Activated T-cell treated with anti-CD3 and anti-CD28 coated beads for 4 hours (primary cell): Measurements from ENCODE around the gene DERL3.

Source experiments
- DNase-seq: peaks from one replicate; pipeline ENCODE4 v3.0.0-alpha.2; 2020

The DERL3 gene

DNA sequence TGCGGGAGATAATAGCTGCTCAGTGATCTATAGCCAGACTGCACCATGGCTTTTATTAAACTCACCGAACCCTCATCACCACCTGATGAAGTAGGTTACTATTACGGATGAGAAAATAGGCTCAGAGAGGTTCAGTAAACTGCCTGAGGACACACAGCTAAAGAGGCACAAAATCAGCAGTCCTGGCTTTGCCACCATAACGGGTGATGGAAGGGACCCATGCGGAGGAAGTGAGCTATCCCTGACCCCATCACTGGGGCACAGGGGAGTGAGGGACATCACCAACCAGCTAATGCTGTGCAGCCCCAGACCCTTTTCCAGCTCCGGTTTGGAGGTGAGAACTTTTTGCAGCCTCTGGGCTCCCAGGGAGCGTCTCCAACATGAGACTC, 7.3 kb upstream of the DERL3 start:
- DNase-seq, result no peak

DNA sequence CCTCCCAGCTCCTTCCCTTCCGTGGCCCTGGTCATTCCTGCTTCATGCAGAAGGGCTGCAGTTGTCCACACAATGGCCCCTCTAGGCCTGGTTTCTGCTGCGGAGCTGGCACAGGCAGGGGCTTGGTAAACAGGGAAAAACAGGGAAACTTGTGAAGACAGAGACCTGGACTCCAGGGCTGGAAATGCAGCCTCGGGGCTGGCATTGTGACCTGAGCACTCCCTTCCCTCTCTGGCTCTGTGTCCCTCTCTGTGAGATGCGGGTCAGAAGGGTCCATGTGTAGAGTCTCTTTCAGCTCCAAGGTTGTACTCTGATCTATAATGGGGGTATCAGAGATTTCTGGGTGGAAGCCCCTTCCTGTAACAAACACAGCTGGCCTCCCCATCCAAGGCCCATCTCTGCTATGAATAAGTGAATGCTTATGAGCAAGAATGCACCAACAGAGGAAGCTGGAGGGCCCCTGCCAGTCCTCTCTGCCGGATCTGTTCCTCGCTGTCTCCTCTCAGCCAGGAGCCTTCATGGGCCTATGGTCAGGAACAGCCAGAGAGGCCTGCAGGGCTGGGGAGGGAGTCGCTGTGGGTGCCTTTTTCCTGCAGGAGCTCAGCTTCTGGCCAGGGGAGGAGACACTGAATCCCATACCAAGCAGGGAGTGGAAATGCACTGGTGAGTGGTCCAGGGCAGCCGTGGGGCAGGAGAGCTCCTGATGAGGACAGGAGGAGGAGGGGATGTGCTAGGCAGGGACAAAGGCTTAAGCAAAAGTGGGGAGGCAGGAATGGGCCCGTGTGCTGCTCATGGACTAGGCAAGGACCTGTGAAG, 6.7 kb upstream of the DERL3 start:
- DNase-seq, result no peak

DNA sequence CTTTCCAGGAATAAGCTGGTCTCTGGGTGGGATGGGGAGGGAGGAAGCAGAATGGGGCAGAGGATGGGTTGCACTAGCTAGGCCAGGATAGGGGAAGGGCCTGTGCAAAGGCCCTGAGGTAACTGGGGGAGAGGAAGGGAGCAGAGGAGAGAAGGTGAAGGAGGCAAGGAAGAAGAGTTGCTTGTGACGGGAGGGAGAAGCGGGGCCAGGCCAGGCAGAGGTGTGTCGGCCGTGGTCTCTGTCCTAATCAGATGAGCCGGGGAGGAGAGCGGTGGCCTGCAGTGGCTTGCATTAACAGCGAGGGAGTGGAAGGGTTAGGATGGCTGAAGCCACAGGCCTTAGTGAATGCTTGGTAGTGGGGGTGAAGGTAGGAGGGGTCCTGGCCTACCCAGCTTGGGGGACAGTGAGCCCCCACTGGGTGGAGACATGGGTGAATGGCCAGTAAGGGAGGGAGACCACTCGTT, 6.0 kb upstream of the DERL3 start:
- no peak for DNase-seq

DNA sequence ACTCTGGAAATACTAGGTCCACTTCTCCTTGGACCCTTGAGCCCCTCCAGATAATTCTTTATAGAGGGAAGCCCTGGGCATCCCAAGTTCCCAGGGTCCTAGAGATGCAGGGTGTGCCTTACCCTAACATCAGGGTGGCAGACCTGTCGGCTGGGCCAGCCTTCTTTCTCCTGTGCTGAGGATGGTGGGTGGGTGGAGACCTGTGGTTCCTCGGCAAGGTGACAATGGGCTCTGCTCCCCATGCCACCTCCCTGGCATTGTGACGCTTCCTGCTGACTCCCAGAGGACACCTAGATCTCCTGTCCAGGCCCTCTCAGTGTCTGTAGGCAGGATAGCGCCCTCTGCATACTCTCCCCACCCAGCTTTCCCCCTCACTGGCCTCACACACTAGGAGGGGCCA, 3.8 kb upstream of the DERL3 start:
- no peak for DNase-seq

DNA sequence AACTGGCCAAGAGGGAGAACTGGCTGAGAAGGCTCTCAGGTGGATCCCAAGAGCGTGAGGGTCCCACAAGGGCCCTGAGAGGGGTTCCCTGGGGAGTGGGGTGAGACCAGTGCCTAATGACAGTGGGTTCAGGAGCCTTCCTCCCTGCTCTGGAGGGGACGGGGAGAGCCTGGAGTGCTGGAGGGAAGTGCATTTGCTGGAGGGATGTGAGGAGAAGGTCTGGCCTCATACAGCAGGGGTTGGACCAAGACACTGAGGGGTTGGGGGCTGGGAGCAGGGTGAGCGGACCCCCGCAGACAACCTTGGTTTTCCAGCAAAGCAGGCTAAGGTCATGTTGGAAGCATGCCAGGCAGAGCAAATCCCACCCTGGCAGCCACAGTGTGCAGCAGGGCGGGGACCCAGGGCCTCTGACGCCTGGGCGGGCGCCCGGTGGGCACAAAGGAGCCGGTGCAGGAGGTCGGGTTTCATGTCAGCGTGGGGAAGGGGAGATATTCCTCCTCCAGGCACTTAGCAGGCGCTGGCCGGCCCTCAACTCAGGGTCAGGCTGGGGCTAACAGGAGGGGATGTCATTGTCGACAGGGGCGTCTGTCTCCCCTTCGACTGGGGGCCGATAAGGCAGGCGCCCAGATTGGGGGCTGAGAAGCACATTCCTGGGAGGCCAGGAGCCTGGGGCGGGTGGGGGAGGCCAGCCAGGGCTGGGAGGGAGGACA, 3.1 kb upstream of the DERL3 start:
- no peak for DNase-seq

DNA sequence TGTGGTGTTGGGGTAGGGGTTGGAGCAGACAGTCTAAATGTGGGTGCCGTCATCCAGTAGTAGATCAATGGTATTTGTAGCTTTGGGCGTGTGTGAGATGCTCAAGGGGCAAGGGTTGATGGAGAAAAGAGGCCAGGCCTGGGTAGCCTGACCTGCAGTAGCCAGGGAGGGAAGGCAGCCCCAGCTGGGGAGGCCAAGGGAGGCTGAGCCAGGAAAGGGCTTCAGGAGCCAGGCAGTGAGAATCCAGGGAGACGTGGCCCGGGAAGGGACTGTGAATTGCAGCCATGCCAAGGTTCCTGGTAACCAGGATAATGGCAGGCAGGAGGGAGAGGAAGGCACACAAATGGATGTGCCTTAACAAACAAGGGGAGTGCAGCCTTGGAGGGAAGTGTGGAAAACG, 2.5 kb upstream of the DERL3 start:
- no peak for DNase-seq

DNA sequence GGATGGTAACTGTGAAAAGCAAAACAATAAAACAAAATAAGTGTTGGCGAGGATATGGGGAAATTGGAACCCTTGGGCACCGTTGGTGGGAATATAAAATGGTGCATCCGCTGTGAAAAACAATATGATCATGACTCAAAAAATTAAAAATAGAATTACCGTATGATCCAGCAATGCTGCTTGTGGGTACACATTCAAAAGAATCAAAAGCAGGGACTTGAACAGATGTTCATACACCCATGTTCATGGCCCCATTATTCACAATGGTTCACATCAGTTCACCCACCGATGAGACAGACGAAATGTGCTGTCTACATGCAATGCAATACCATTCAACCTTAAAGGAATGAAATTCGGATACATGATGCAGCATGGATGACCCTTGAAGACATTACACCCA, 1.2 kb upstream of the DERL3 start:
- DNase-seq, result no peak

DNA sequence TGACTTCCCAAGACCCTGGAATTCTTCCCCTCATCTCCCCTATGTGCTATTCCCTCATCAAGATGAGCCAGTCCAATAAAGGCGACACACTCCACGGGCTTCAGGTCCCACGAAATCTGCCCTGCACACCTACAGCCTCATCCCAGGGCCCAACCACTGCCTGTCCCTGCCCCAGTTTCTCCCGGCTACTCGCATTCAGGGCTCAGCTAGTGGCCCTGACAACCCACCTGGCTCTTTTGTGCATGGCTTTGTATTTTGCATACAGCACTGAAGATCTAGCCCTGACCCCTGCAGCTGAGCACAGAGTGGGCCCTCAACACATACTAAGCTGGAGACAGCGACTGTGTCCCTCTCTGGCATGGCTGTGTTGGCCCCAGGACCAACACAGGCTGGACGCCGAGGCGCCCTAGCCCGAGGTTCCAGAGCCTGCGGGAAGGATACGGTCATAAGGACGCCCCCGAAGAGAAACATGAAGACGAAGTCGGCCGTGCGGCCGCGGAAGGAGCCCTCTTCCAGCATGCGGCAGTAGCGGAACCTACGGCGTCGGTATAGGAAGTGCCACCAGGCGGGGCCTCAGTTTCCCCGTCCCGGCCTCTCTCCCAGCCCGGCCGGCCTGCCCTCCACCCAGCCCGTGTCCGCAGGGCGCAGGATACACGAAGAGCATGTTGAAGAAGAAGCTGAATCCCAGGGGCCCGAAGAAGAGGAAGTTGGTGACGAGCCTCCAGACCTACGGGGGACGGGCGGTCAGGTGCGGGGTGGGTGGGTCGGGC, 710 bp downstream of the DERL3 start:
- no peak for DNase-seq

DNA sequence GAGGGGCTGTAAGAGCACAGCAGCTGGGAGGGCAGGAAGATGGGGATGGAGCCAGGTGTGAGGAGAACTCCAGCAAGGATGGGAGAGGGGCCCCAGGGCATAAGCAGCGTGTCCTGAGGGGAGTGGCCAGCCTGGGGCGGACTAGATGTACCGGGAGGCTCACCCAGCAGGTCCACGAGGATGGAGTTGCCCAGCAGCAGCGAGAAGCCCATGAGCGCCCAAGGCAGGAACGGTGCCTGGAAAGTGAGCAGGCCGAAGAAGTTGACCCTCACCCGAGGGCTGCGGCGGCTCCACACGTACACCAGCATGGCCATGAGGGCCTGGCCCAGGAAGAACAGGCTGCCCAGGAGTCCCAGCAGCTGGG, 1.3 kb downstream of the DERL3 start:
- no peak for DNase-seq

DNA sequence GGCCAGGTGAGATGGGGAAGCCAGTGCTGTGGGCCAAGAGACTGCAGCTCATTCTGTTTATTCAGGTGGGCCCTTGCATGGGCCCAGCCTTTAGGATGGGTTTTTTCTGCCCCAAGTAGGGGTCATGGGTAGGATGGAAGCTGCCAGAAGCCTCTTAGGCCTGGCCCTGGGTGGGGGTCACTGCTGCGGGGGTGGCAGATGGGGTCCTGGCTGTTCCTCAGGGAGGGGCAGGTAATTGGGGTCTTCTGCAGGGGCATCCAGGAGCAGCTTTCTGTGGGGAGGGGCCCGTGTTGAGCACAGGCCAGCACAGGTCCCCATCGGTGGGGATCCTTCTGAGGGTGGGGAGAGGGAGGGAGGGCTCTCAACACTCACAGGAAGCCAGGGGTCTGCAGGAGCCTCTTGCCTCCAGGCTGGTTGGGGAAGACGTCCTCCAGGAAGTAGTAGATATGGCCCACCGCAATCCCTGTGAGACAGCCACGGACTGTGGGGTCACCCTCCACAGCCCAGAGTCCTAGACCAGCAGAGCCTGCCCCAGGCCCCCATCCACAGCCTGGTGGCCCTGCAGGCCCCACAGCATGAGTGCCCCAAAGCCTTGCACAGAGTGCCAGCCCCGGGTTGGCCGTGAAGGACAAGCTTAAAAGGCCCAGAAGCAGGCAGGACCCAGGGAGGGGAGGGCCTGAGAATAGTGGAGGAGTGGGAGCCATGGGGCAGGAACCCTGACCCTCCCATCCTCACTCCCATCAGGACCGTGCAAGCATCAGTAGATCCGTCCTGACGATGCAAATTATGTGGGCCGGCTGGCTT, 1.9 kb downstream of the DERL3 start:
- DNase-seq, result no peak

DNA sequence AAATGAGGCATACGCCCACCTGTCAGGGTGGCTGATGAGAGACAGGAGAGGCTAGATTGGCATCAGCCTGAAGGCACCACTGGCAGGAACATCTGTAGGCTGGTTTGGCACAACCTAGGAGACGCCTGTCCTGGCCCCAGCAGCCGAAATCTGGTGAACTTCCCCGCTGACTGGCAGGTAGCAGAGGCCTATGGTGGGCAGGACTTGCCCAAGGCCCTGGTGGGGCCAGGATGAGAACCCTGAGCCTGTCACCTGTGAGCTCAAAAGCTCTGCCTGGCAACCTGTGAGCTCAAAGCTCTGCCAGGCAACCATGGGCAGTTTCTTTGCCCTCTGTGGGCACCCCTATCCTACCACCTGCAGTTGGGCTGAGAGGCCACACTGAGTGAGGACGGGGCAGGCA, 2.5 kb downstream of the DERL3 start:
- no peak for DNase-seq

DNA sequence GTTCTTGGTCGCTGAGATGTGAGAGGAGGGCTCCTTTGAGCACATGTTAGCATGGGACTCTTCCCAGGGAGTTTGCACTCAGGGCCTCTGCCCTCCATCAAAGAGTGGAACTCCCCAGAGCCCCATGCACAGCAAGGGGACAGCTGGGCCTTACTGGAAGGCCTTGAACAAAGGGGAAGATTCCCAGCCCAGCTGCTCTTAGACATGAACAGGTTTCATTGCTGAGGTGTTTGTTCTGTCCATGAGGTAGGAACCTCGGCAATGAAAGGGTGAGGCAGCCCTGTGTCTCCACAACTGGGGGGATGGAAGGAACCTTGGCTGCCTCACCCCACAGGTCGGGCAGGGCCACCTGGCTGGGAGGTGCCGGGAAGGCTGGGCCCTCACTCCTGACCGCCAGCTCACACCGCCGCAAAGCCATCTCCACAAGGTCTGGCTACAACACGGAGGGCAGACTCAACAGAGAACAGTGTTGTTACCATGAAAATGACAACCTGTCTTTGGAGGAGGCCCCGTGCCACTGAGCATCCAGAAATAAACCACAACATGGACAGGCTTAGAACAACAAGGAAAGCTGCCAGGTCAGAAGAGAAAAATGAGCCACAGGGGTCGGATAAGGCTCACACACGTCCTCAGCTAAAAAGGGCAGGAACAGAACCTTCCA, 3.2 kb downstream of the DERL3 start:
- DNase-seq, result no peak

DNA sequence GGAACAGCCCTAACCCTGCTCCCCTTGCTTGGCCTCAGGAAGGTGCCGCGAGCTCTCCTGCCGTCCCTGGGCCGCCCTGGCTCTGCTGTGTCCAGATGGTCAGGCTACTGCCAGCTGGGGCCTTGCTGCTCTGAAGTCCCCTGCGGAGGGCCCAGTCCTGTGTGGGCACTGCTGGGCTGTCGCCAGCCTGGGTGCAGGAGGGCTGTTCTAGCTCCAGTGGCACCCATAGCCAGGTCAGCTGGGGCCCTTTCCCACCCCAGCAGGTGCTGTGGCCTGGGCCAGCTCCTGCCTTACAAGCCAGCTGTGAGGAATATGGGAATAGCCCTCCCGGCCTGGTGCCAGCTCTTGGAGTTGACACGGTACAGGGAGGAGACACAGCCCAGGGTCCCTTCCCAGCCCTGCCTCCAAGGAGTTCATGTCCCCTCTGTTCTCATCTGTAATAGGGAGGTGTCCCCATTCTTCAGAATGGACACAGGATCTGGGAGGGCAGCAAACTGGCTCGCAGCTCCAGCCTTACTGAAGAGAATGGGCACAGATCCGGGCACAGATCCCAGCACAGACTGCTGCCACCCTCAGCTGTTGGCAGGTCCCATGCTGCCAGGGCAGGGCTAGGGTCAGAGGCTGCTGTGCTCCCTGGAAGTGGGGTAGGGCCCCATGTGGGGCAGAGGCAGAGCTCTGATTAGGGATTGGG, 3.9 kb downstream of the DERL3 start:
- DNase-seq, result no peak

DNA sequence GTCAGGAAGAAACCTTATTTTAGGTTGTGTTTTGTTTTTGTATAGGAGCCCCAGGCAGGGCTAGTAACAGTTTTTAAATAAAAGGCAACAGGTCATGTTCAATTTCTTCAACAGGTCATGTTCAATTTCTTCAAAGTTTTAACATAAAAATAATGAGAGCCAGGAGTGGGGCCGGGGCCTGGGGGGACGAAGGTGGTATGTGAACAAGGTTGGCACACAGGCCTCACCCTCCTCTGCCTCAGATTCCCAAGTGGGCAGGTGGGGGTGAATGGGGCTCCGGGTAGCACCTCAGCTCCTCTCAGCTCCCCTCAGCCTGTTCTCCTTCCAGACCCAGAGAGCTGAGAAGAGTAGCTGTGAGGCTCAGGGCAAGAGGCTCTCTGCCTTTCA, 4.4 kb downstream of the DERL3 start:
- DNase-seq, result no peak

DNA sequence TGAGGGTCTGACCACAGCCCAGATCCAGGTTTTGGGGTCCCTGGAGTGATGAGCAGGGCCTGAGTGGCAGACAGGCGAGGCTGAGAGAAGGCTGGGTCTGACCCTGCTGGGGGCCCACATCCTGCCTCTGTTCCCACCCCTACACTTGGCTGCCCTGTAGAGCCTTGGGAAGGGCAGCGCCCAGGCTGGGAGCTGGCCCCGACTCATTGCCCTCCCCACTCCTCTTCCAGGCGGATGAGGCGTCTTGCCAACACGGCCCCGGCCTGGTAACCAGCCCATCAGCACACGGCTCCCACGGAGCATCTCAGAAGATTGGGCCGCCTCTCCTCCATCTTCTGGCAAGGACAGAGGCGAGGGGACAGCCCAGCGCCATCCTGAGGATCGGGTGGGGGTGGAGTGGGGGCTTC, 4.9 kb downstream of the DERL3 start:
- no peak for DNase-seq

DNA sequence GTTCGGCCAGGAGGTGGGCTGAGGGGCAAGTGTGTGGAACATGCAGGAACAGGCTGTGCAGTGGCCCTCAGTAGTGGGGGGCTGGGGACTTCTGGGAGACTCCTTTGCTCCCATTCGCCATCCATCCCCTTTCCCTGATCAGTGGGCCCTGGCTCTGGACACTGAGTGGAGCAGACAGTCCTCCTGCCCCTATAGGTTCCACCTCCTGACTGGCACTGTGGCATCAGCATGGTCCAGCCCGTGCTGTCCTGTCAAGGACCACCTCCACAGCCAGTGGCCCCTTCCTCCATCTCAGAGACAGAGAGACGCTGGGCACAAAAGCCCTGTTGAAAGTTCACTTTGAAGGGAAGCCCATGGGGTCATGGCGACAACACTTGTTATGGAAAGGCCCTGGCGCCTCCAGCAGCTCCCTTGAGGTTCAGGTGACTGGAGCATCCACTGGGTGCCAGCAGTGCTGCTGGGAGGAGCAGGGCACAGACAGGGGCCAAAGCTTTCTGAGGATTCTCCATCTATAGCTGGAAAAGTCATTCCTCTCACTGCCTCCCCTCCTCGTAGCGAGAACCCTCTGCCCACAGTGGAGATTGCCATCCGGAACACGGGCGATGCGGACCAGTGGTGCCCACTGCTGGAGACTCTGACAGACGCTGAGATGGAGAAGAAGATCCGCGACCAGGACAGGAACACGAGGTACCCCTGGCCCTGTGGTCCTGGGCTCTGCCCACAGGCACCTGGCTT, 5.6 kb downstream of the DERL3 start:
- no peak for DNase-seq

DNA sequence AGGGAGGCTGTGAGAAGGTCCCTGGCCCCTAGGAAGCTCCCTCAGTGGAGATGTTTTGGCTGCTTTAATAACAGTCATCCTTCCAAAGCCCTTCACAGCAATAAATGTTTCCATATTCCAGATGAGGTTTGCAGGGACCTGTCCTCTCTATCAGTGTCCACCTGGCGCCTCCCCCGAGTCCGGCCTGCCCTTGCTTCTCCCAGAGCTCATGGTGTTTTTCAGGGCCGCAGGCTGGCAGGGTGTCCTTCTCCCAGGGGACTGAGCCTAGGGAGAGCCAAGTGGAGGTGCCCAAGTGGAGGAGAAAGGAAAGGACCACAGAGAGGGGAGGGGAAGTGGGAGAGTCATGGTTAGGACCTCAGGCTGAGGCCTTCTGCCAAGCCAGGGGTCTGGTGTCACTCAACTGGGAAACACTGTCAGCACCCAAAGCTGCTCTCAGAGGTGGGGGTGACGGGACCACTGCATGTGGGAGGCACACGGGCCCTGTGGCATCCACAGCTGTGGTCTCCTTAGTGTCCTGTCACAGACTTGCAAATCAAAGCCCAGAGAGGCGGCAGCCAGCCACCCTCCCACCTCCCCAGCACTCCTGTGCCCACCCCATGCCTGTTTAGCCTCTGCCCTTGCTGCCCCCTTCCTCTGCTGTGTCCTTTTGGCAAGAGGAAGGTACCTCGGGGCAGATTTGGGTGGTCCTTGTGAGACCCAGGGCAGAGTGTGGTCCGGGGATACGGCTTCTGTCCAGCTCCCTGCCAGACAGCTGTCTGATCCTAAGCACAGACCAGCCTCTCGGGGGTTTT, 6.4 kb downstream of the DERL3 start:
- DNase-seq, result no peak

DNA sequence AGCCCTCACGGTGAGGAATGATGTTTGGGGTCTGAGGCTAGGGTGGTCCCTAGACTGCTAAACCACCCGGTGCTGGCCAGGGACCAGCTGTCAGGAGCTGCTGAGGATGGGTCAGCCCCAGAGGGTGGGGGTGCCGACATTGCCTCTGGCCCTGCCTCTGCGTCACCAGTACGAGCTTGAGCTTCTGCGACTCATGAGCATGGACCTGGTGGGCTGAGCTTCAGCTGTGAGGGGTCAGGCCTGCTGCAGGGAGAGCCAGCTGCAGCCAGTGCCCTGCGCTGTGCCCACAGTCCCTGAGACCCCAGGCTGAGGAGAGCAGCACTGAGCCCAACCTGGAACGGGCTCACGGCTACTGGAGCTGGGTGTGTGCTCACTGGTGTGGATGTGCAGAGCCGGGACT, 7.0 kb downstream of the DERL3 start:
- no peak for DNase-seq

DNA sequence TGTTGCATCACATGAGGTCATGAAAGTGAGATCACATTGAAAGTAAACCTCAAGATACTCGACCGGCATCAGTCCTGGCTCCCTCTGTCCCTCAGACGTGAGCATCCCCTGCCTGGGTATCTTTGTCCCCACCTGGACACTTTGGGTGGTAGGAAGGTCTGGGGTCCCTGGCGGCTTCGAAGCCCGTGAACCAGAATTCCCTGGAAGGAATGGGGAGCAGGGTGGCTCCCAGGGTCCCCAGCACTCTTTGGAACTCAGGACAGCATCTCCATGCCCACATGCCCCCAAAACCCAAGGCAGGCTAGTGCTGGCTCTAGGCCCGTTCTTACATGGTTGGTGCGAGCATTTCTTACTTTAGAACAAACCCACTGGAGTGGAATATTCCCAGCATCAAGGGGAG, 7.5 kb downstream of the DERL3 start:
- no peak for DNase-seq

DNA sequence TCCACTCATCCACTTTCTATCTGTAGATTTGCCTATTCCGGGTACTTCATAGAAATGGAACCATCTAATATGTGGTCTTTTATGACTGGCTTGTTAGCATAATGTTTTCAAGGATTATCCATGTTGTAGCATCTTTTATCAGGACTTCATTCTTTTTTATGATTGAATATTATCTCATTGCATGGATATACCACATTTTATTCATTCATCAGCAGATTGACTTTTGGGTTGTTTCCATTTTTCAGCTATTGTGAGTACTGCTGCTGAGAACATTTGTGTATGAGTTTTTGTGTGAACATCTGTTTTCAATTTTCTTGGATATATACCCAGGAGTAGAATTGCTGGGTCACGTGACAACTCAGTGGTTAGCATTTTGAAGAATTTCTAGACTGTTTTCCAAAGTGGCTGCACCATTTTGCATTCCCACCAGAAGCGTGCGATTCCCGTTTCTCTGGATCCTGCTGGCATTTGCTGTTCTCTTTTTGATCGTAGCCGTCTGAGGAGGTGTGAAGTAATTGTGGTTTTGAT, 8.9 kb downstream of the DERL3 start:
- no peak for DNase-seq
